HCT116 (cell line): ENCODE results near the gene CSRP3. TPM values are rescaled to one million over a fixed set of nuclear protein-coding genes. Genes with fewer than 3 reads are reported as not detected.

Experiments
- ATAC-seq: fragments of 200-7000 bp; cut with Tn5 transposase; 2 replicates; pipeline ENCODE4 v1.9.1; 2020; ENCODE audit warnings: mild to moderate bottlenecking, moderate library complexity
- BruUV-seq: library from RNA; stranded (reverse); fragments of 400-500 nt; replicated peaks from 2 replicates; lab custom pipeline; 2021; lab: Mats Ljungman, UMichigan
- CTCF ChIA-PET: fragments of 300-600 bp; sonication (Branson Sonifier 250); formaldehyde crosslinking; loops from one replicate; lab custom pipeline; 2021; ENCODE audit warnings: antibody characterized with exemption; lab: Charles Lee
- POLR2A ChIA-PET: fragments of 300-600, 350-600 bp; sonication (Branson Sonifier 250); formaldehyde crosslinking; loops from one replicate; lab custom pipeline; 2021; ENCODE audit warnings: antibody characterized with exemption; lab: Charles Lee
- RAD21 ChIA-PET, 2 experiments: fragments of 300-600 bp; sonication (Branson Sonifier 250); formaldehyde crosslinking; loops; one replicate each; lab custom pipeline; 2023; ENCODE audit warnings: low total read pairs in 2 of 2; ENCODE audit not compliant: uncharacterized antibody in 2 of 2, unreplicated experiment in 2 of 2, low non-redundant PET in 1 of 2; lab: Charles Lee
- DNase-seq: peaks from one replicate; pipeline ENCODE4 v3.0.0-alpha.2; 2010; ENCODE audit warnings: low read depth, low spot score
- H2AFZ ChIP-seq: fragments of 200-600 bp; shearing (Covaris generic), sonication (generic); 2 replicates; pipeline ENCODE4 v1.6.1; 2017; ENCODE audit warnings: low read depth, mixed run types, mixed read lengths, antibody characterized with exemption, low read length; ENCODE audit not compliant: poor library complexity, severe bottlenecking
- H3K27ac ChIP-seq: 2 replicates; pipeline ENCODE4 v1.5.1; 2012; ENCODE audit warnings: low read depth, low read length
- H3K27me3 ChIP-seq: fragments of 200-600 bp; sonication (generic); 2 replicates; pipeline ENCODE4 v1.6.1; 2016; ENCODE audit warnings: mixed run types, low read length, mixed read lengths; ENCODE audit not compliant: insufficient read depth
- H3K36me3 ChIP-seq, 2 experiments: fragments of 200-500 bp in 1 of 2; fragments of 200-600 bp in 1 of 2; sonication (Bioruptor generic) in 1 of 2; sonication (generic) in 1 of 2; 2 replicates each; pipeline versions ENCODE4 v1.5.1 to v1.6.1; 2014 to 2016; ENCODE audit warnings: low read length in 2 of 2, inconsistent platforms in 1 of 2, mixed read lengths in 1 of 2, mixed run types in 1 of 2; ENCODE audit not compliant: insufficient read depth in 2 of 2, control insufficient read depth in 1 of 2
- H3K4me1 ChIP-seq, 2 experiments: fragments of 200-600 bp in 1 of 2; sonication (generic) in 1 of 2; 2 replicates each; pipeline versions ENCODE4 v1.5.1 to v1.6.1; 2012 to 2017; ENCODE audit warnings: low read length in 2 of 2, inconsistent platforms in 1 of 2, mild to moderate bottlenecking in 1 of 2, mixed read lengths in 1 of 2, mixed run types in 1 of 2, moderate library complexity in 1 of 2; ENCODE audit not compliant: insufficient read depth in 2 of 2, control insufficient read depth in 1 of 2
- H3K4me2 ChIP-seq: fragments of 200-600 bp; sonication (generic); 2 replicates; pipeline ENCODE4 v1.6.1; 2017; ENCODE audit warnings: mixed run types, low read length, mixed read lengths
- H3K4me3 ChIP-seq, 2 experiments: fragments of 200-600 bp in 1 of 2; sonication (generic) in 1 of 2; replicated peaks in 1 of 2; 2 replicates each; pipeline ENCODE4 v1.5.1; 2011 to 2016; ENCODE audit warnings: low read length in 2 of 2, control low read depth in 1 of 2, low read depth in 1 of 2, mild to moderate bottlenecking in 1 of 2, mixed read lengths in 1 of 2, mixed run types in 1 of 2
- H3K79me2 ChIP-seq: fragments of 200-600 bp; sonication (generic); 2 replicates; pipeline ENCODE4 v1.6.1; 2017; ENCODE audit warnings: mild to moderate bottlenecking, mixed run types, low read length, moderate library complexity, mixed read lengths; ENCODE audit not compliant: insufficient read depth
- H3K9ac ChIP-seq: fragments of 200-600 bp; sonication (generic); 2 replicates; pipeline ENCODE4 v1.6.1; 2016; ENCODE audit warnings: low read length, mixed read lengths
- H3K9me2 ChIP-seq: fragments of 200-600 bp; sonication (generic), shearing (Covaris generic); 2 replicates; pipeline ENCODE4 v1.6.1; 2017; ENCODE audit warnings: mixed run types, mild to moderate bottlenecking, moderate library complexity; ENCODE audit not compliant: insufficient read depth
- H3K9me3 ChIP-seq, 2 experiments: fragments of 200-500 bp in 1 of 2; fragments of 200-600 bp in 1 of 2; sonication (Bioruptor generic) in 1 of 2; sonication (generic) in 1 of 2; 2 replicates each; pipeline ENCODE4 v1.6.1; 2014 to 2017; ENCODE audit warnings: low read length in 2 of 2, mixed read lengths in 2 of 2, inconsistent platforms in 1 of 2, low read depth in 1 of 2, mild to moderate bottlenecking in 1 of 2, mixed run types in 1 of 2, moderate library complexity in 1 of 2; ENCODE audit not compliant: control insufficient read depth in 1 of 2, insufficient read depth in 1 of 2
- H4K20me1 ChIP-seq: fragments of 200-600 bp; sonication (generic), shearing (Covaris generic); 2 replicates; pipeline ENCODE4 v1.6.1; 2017; ENCODE audit warnings: mixed run types, mild to moderate bottlenecking, moderate library complexity; ENCODE audit not compliant: insufficient read depth
- CEBPB ChIP-seq: IDR thresholded peaks from 2 replicates; pipeline ENCODE4 v1.6.1; 2012; ENCODE audit warnings: low read depth
- EGR1 ChIP-seq: IDR thresholded peaks from 2 replicates; pipeline ENCODE4 v1.6.1; 2012; ENCODE audit warnings: low read depth
- ELF1 ChIP-seq: IDR thresholded peaks from 2 replicates; pipeline ENCODE4 v1.6.1; 2012; ENCODE audit warnings: low read depth, borderline replicate concordance
- EZH2phosphoT487 ChIP-seq: fragments of 200-600 bp; IDR thresholded peaks from 2 replicates; pipeline ENCODE4 v1.6.1; 2018; ENCODE audit warnings: antibody characterized with exemption, borderline replicate concordance
- FOSL1 ChIP-seq: IDR thresholded peaks from 2 replicates; pipeline ENCODE4 v1.6.1; 2012; ENCODE audit warnings: low read depth
- JUND ChIP-seq: IDR thresholded peaks from 2 replicates; pipeline ENCODE4 v1.6.1; 2012
- POLR2AphosphoS5 ChIP-seq: IDR thresholded peaks from 2 replicates; pipeline ENCODE4 v1.6.1; 2011; ENCODE audit warnings: mild to moderate bottlenecking, low read depth, low read length, moderate library complexity
- RAD21 ChIP-seq: IDR thresholded peaks from 2 replicates; pipeline ENCODE4 v1.6.1; 2012; ENCODE audit warnings: low read depth, mild to moderate bottlenecking
- SIN3A ChIP-seq: IDR thresholded peaks from 2 replicates; pipeline ENCODE4 v1.6.1; 2012; ENCODE audit warnings: low read depth
- SP1 ChIP-seq: IDR thresholded peaks from 2 replicates; pipeline ENCODE4 v1.6.1; 2012; ENCODE audit warnings: low read depth
- SRF ChIP-seq: IDR thresholded peaks from 2 replicates; pipeline ENCODE4 v1.6.1; 2012; ENCODE audit warnings: low read depth
- TCF7L2 ChIP-seq: IDR thresholded peaks from 2 replicates; pipeline ENCODE4 v1.7.0; 2011; ENCODE audit warnings: borderline replicate concordance, inconsistent platforms; ENCODE audit not compliant: insufficient read depth, insufficient read length; ENCODE audit errors: extremely low read depth
- YY1 ChIP-seq: IDR thresholded peaks from 2 replicates; pipeline ENCODE4 v1.6.1; 2011; ENCODE audit warnings: low read length, low read depth, moderate library complexity, mild to moderate bottlenecking; ENCODE audit not compliant: insufficient replicate concordance; ENCODE audit errors: extremely low read depth
- ZNF274 ChIP-seq: fragments of 200-500 bp; sonication (Bioruptor generic); IDR thresholded peaks from 2 replicates; pipeline ENCODE4 v1.6.1; 2014; ENCODE audit warnings: mild to moderate bottlenecking, low read depth, low read length, inconsistent platforms
- intact Hi-C: fragments of 100-400 bp; cut with micrococcal nuclease; formaldehyde crosslinking; loops from 2 replicates; pipeline ENCODE4 v1.10.0; 2022
- total RNA-seq: library from RNA; stranded (reverse); gene quantifications from one replicate; pipeline ENCODE4 v1.2.1, GENCODE V29; 2021; ENCODE audit not compliant: unreplicated experiment
- TF ChIP-seq, protein P1 (sequence below): IDR thresholded peaks from 2 replicates; pipeline ENCODE4 v1.6.1; 2011; ENCODE audit warnings: mild to moderate bottlenecking, low read length, moderate library complexity; ENCODE audit not compliant: insufficient replicate concordance; ENCODE audit errors: extremely low read depth
- TF ChIP-seq, protein P2 (sequence below): IDR thresholded peaks from 2 replicates; pipeline ENCODE4 v1.6.1; 2012
- TF ChIP-seq, protein P3 (sequence below), 3 experiments: fragments of 200-600 bp in 1 of 3; sonication (generic) in 1 of 3; IDR thresholded peaks in 2 of 3; conservative IDR thresholded peaks in 1 of 3; 2 replicates each; pipeline ENCODE4 v1.5.1; 2012 to 2017; ENCODE audit warnings: low read depth in 2 of 3, low read length in 2 of 3, antibody characterized with exemption in 1 of 3, borderline replicate concordance in 1 of 3, control low read depth in 1 of 3, mild to moderate bottlenecking in 1 of 3, mixed read lengths in 1 of 3, mixed run types in 1 of 3, moderate library complexity in 1 of 3; ENCODE audit not compliant: insufficient read depth in 1 of 3
- TF ChIP-seq, protein P4 (sequence below): IDR thresholded peaks from 2 replicates; pipeline ENCODE4 v1.6.1; 2012

The CSRP3 gene
- total RNA-seq, 1 experiment from 2014 or later = not detected

DNA sequence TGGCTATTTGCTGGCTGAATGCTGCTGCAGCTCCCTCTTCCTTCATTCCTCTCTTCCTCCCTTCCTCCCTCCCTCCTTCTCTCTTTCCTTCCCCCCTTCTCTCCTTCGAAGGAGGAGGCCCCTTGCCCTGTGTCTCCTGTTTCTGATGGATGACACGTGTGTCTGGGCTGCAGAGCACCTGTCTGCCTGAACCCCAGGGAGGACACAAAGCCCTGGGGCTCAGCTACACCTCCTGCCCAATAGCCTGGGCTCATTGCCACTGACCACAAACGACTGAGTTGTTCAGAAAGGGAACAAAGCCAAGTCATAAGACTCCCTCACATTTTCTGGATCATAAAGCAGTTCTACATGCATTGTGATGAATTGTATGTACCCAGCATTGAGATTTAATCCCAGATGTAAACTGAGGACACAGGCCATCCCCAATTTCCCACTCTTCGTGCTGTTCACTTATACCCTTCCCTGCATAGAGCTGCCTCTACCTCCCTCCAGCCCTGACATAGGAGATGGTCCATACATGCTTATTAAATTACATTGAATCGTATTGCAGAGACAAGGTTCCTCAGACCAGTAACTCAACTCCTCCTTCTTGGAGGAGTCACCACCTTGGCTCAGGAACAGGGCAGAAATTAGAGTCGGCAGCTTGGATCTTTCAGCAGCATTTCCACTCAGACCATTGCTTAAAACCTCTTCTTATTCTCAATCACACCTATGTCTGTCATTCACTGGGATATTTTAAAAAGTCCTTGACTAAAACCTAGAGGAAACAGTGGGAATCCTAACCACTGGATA, 1.2 kb downstream of the CSRP3 start:
- Histone ChIP-seq H3K4me1 (peaks cover 3 to 5% of the 10 kb centered on the region in 2 experiments; a peak in 1 of 4 replicates), H3K4me2 (no peak overlapping the region), H3K79me2 (no peaks in the 10 kb centered on the region), H3K9me2 (no peaks in the 10 kb centered on the region), H3K9ac (no peak overlapping the region), H4K20me1 (no peaks in the 10 kb centered on the region), H2AFZ (no peak overlapping the region), H3K9me3 (no peaks in the 10 kb centered on the region), H3K4me3 (no peak overlapping the region), H3K27ac (no peak overlapping the region), H3K36me3 (no peaks in the 10 kb centered on the region), H3K27me3 (peaks cover 6% of the 10 kb centered on the region; the same call in 1 of the 2 replicates)
- intact Hi-C loops = no loop called here
- POLR2A ChIA-PET = no interaction called here
- DNase-seq (no peak), ATAC-seq (no peak)
- no peak for TF ChIP-seq EGR1
- TF ChIP-seq RAD21 = no peak
- TF ChIP-seq FOSL1 = no peak
- no peak for TF ChIP-seq ELF1
- TF ChIP-seq, protein P1, sequence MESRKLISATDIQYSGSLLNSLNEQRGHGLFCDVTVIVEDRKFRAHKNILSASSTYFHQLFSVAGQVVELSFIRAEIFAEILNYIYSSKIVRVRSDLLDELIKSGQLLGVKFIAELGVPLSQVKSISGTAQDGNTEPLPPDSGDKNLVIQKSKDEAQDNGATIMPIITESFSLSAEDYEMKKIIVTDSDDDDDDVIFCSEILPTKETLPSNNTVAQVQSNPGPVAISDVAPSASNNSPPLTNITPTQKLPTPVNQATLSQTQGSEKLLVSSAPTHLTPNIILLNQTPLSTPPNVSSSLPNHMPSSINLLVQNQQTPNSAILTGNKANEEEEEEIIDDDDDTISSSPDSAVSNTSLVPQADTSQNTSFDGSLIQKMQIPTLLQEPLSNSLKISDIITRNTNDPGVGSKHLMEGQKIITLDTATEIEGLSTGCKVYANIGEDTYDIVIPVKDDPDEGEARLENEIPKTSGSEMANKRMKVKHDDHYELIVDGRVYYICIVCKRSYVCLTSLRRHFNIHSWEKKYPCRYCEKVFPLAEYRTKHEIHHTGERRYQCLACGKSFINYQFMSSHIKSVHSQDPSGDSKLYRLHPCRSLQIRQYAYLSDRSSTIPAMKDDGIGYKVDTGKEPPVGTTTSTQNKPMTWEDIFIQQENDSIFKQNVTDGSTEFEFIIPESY = no peak
- no peak for TF ChIP-seq POLR2AphosphoS5
- no peak for TF ChIP-seq SIN3A
- TF ChIP-seq JUND = no peak
- TF ChIP-seq, protein P2, sequence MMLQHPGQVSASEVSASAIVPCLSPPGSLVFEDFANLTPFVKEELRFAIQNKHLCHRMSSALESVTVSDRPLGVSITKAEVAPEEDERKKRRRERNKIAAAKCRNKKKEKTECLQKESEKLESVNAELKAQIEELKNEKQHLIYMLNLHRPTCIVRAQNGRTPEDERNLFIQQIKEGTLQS = no peak
- TF ChIP-seq SP1 = no peak
- no peak for TF ChIP-seq ZNF274
- TF ChIP-seq, protein P3, sequence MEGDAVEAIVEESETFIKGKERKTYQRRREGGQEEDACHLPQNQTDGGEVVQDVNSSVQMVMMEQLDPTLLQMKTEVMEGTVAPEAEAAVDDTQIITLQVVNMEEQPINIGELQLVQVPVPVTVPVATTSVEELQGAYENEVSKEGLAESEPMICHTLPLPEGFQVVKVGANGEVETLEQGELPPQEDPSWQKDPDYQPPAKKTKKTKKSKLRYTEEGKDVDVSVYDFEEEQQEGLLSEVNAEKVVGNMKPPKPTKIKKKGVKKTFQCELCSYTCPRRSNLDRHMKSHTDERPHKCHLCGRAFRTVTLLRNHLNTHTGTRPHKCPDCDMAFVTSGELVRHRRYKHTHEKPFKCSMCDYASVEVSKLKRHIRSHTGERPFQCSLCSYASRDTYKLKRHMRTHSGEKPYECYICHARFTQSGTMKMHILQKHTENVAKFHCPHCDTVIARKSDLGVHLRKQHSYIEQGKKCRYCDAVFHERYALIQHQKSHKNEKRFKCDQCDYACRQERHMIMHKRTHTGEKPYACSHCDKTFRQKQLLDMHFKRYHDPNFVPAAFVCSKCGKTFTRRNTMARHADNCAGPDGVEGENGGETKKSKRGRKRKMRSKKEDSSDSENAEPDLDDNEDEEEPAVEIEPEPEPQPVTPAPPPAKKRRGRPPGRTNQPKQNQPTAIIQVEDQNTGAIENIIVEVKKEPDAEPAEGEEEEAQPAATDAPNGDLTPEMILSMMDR (IDR thresholded peaks at IDR 0.05 in 2 of 3, conservative IDR thresholded peaks at IDR 0.05 in 1 of 3; ENCODE audit: borderline replicate concordance in 1 of 3, insufficient read depth in 1 of 3, low read depth in 2 of 3, low read length in 2 of 3) = no peak
- TF ChIP-seq CEBPB = no peak
- TF ChIP-seq, protein P4, sequence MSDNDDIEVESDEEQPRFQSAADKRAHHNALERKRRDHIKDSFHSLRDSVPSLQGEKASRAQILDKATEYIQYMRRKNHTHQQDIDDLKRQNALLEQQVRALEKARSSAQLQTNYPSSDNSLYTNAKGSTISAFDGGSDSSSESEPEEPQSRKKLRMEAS = no peak
- no peak for TF ChIP-seq TCF7L2
- no peak for TF ChIP-seq YY1
- no peak for TF ChIP-seq SRF
- TF ChIP-seq EZH2phosphoT487 = no peak
- CTCF ChIA-PET = no interaction called here
- no TSS peak for BruUV-seq
- RAD21 ChIA-PET = no interaction called here
